Activated CD4-positive, alpha-beta T cell treated with anti-CD3 and anti-CD28 coated beads for 1 hour (primary cell): ENCODE results near the gene CLECL1.
A peak's percentile ranks its signal among the peaks of the same experiment; 100 is the strongest.
"Not testable (repeated sequence)": the region's sequence is repeated elsewhere in the genome, so short reads cannot be mapped to it uniquely, and the experiment has no call there.

Experiments
- DNase-seq: peaks from one replicate; pipeline ENCODE4 v3.0.0-alpha.2; 2020

Gene CLECL1

DNA sequence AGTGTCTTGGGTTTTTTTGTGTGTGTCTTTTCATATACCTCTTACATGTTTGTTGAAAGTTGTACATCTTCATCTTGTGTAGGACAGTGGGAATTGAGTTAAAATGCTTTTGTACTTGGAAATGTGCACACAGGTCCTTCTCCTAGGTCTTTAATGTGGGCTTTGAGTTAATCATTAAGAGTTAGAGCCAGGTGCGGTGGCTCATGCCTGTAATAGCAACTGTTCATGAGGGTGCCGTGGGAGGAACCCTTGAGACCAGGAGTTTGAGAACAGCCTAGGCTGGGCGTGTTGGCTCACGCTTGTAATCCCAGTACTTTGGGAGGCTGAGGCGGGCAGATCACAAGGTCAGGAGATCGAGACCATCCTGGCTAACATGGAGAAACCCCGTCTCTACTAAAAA is 13.9 kb downstream of the CLECL1 start:
- no peak for DNase-seq

DNA sequence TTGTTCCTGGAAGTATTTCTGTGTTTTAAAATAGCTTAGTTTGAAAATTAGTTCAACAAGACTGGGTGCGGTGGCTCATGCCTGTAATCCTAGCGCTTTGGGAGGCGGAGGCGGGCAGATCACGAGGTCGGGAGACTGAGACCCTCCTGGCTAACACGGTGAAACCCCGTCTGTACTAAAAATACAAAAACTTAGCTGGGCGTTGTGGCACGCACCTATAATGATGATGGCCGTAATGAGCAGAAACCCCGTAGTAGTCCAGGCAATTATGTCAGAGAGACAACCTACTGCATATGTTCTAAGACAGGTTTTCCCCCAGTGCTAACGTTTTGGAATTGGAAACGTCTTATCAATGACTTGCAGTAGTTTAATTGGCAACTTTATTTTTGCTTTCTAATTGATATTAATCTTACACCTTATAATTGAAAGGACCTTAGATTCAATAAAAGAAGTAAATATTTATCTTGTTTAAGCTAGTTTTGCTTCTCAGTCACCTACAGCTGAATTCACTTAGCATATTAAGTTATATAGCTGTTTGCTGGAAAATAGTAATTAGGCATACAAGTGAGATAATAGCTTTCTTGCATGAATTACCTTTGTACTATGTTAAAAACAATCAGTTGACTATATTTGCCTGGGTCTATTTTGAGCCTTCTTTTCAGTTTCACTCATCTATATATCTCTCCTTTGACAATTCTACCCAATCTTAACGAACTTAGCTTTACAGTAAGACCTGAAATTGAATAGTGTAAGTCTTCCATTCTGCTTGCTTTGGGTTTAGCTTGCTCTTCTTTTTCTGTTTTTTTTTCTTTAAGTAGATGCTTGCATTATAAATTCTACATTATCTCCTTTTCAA is 15.6 kb downstream of the CLECL1 start:
- no peak for DNase-seq

DNA sequence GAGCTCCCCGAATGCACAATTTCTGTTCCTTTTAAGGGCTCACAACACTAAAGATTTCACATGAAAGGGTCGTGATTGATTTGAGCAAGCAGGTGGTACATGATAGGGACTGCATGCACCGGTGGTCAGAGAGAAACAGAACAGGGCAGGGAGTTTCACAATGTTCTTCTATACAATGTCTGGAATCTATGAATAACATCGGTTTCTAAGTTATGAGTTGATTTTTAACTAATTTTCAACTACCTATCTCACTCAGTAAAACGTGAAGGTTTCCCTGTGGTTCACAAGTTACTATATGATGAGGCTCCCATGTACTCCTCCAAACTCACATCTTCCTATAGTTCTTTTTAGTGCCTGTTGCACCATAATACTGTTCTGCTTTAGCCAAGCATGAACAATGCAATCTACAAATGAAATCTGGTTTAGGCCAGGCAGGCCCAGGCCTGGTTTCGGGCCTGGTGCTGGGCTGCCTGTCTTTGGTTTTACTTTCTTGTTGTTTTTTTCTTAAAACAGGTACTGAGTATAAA is 19.8 kb downstream of the CLECL1 start:
- DNase-seq = not testable (repeated sequence)

DNA sequence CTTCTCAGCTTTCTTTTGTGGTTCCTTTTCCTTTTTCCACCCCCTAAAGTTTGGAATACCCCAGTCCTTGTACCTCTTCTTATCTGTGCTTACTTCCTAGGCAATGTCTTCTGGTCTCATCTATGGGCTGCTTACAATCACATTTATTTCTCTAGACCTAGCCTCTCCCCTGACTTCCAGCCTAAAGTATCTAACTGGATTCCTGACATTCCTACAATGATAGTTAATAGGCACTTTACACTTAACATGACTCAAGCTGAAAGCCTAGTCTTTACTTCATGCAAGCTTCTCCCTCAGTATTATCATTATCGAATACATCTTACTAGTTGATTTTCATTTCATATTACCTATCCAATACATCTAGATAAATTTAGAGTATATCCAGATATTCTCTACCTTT is 21.2 kb downstream of the CLECL1 start:
- DNase-seq = no peak

DNA sequence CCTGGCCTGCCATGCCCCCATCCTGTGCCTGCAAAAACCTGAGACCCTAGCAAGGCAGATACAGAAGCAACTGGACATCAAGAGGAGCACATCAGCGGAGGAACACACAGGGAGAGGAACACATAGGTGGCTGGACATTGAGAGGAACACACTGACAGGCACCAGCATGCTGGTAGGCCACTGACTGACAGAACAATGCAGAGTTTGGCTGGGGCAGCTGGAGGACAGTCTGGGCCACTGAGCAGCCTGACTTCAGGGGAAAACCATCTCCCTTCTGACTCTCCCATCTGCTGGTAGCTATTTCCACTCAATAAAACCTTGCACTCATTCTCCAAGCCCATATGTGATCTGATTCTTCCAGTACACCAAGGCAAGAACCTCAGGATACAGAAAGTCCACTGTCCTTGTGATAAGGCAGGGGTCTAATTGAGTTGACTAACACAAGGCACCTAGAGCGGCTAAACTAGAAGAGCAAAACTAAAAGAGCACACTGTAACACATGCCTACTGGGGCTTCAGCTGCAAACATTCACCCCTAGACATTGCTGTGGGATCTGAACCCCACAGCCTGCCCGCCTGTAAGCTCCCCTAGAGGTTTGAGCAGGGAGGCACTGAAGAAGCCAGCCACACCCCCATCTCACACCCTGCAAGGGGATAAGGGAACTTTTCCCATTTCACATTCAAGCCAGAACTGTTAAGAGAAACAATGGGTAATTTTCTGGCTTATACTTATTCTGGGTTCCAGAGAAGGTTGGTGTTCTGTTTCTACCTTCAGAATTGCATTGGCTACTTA is 22.1 kb downstream of the CLECL1 start:
- no peak for DNase-seq

DNA sequence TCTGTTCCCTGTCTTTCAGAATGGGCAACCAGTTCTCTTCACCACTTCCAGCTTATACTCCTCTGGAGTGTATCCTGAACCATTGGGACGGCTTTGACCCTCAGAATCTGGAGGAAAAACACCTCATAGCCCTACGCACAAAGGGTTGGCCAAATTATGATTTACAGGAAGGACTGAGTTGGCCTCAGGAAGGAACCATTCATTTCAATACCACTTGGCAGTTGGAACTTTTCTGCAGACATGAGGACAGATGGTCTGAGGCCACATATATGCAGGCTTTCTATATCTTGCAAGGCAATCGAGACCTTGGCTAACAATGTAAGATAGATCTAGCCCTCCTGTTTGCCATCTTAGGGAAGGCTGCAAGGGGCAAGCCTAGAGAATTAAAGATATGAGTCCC is 24.0 kb downstream of the CLECL1 start:
- no peak for DNase-seq

DNA sequence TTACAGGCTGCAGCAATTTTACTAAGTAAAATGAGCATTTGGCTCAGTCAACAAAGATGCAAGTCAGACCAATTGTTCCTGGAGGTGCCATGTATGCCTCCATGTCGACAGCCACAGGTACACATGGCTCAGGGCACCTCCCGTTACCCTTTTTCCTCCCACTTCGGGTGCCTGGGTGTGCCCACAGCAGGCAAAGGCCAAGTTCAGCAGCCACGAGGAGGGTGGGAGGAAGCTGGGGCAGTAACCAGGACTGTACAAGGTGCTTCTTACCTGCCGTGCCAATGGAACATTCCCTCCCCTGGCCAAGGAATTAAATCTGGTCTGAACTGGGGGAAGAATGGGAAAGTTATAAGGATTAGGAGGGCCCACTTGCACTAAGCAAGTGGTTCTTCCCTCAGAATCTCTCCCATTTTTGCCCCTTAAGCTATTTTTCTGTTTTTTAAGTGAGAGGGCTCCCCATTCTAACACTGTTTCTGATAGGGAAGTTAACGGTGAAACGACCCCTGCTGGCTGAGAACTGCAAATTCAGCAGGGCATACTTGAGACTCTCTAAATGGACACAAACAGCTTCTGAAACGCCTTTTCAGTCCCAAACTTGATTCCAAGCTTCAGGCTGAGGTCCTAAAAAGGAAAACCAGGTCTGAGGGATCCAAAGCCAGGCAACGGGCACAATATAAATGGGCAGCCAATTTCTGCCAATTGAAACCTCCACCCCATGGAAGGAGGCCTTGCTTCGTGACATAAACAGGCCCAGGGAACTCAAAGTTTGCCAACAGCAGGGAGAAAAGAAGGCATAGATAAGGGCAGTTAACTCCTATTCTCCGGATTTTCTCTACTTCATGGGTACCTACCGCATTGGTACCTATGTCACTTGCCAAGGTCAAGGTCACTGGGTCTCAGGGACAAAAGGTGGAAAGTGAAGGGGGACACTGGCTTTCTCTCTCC is 24.8 kb downstream of the CLECL1 start:
- DNase-seq = peak; percentile 51

DNA sequence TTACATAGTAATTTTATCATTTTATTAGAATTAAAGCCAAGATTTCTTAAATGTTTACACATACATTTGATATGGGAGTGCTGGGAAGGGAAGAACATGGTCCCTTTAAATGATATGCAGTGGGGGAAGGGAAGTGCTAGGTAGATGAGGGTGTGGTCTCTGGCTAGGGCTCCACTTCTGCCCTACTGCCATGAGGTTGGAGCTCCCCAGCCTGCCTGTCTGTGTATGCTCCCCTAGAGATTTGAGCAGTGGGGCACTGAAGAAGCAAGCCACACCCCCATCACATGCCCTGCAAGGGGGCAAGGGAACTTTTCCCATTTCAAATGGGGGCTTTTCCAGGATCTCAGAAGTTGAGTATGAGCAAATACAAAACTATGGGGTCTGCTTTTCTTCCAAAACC is 25.5 kb downstream of the CLECL1 start:
- DNase-seq = no peak

DNA sequence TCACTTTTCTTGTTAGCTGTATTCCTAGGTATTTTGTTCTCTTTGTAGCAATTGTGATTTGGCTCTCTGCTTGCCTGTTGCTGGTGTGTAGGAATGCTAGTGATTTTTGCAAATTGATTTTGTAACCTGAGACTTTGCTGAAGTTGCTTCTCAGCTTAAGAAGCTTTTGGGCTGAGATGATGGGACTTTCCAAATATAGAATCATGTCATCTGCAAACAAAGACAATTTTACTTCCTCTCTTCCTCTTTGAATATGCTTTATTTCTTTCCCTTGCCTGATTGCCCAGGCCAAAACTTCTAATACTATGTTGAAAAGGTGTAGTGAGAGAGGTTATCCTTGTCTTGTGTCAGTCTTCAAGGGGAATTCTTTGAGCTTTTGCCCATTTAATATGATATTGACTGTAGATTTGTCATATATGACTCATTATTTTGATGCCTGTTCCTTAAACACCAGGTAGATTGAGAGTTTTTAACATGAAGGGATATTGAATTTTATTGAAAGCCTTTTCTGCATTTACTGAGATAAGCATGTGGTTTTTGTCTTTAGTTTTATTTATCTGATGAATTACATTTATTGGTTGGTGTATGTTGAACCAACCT is 26.7 kb downstream of the CLECL1 start:
- no peak for DNase-seq

DNA sequence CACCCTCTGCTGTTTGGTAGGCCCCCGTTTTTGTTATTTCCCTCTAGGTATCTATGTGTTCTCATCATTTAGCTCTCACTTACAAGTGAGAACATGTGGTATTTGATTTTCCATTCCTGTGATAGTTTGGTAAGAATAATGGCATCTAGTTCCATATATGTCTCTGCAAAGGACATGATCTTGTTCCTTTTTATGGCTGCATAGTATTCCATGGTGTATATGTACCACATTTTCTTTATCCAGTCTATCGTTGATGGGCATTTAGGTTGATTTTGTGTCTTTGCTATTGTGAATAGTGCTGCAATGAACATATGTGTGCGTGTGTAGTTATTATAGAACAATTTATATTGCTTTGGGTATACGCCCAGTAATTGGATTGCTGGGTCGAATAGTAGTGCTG is 28.3 kb downstream of the CLECL1 start:
- DNase-seq = not testable (repeated sequence)

DNA sequence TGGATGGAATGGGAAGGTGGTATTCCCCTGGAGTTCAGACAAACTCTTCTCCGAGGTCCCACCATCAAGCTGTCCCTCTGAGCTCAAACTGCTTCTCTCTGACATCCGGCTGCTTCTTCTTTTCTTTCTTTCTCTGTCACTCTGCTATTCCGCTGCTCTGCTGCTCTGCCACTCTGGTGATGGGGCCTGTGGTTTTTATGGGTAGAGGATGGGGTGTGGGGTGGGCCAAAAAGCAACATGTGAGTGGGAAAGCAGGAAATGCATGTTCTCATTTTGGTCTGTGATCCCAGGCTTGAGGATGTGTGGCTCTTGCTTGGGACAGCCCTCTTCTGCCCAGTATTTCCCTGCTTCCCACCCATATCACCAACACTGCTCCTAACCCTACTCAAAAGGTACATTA is 30.6 kb downstream of the CLECL1 start:
- DNase-seq = no peak

DNA sequence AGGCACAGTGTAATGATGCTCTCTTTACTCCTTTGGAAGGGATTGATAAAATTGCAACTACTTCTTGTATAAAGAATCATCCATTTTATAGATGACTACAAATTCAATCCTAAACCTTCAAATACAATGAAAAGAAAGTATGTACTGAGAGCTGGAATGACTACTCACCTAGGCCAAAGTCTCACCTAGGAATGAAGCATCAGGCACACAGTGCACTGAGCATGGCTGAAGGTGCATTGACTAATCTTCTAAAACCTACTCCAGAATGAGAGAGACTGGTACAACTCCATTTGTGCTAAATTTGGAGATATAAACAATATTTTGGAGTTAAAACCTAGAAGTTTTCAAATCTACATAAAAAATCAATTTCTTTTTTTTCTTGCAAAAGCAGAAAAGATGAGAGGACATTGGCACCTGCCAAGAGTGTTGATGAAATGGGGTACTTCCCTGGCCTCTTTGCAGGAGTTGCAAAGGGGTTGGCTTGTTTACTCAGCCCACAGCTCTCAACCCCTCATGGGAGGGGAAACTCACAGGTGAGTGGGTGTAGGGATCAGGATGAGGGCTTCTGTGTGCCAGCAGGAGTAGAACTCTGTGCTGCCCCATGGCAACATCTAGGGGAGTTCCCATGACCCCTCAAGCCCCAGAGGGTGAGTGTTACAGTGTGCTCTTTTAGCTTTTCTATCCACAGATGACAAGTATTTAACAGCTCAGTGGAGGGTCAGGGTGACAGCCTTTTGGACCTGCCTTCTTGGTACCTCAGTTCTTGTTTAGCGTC is 31.3 kb downstream of the CLECL1 start:
- no peak for DNase-seq

DNA sequence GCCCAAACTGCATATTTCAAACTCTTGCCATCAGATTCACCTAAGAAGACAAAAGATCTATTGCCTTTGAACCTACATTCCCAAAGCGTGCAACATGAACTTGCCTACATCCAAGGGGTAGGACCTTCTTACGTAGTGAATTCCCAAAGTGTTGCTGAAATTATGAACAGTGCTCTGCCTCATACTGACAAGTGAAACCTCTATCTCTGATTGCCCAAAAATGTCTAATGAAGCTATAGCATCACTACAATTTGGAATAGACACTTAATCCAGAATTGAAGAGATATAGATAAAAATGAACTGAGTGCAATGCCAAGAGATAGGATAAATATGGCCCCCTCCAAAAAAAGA is 32.3 kb downstream of the CLECL1 start:
- no peak for DNase-seq

DNA sequence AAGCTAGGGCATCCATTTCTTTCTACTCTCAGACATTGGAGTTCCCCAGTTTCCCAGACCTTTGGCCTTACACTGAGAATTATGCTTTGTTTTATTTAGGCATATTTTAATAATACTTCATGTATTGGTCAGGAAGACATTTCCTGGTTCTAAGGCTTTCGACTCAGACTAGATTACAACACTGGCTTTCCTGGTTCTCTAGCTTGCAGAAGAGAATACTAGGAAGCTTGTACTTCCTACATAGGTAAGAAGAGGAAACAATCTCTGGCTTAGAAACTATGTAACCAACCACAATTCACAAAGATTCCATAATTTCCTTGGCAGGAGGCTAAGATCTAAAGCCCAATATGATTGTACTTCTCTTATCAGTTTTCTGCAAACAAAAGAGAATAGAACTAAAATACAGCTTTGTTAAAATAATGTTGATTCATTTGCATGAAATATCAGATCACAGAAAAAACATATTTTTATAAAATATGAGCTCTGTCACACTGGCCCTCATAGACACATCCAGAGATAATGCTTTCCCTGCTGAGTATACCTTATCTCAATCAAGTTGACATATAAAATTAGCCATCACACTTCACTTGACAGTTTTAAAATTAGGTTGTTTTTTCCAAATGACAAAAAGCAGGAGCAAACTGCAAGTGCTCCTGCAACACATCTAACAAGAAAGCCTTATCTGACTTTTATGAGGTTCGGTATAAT is 32.8 kb downstream of the CLECL1 start:
- no peak for DNase-seq

DNA sequence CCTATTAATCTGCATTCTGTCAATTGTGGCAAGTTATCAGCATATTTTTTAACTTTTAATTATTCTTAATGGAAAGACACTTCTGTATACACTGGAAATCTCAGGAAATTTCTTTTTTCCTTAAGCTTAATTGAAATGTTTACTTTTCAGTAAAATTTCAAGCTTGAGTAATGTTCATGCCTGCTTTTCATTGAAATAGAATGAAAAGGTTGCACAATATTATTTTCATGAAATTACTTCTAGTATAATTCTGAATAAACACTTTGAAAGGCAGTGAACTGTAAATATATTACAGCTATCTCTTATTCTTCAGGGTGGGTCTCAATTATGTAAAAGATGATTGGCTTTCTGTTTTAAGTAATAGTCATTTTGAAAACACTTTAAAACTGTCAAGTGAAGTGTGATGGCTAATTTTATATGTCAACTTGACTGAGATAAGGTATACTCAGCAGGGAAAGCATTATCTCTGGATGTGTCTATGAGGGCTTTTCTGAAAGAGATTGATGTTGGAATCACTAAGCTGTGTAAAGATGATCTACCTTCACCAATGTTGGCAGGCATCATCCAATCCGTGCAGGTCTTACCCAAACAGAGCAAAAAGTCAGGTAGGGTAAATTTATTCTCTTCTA is 33.5 kb downstream of the CLECL1 start:
- DNase-seq = no peak

DNA sequence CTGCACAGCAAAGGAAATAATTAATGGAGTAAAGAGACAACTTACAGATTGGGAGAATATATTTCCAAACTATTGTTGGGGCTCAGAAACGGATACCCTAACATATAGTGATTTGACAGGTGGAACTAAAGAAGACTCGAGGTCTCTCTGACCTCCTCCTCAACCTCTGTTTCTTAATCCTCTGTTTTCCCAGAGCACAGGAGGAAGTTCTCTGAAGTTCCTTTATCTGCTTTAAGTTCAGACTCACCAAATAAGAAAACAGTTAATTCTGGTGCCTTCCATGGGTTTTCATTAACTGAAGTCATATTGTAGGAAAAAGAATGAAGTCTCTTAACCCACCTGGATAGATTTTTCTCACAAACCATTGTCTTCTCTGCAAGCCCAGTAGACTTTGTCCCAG is 34.2 kb downstream of the CLECL1 start:
- DNase-seq = no peak

DNA sequence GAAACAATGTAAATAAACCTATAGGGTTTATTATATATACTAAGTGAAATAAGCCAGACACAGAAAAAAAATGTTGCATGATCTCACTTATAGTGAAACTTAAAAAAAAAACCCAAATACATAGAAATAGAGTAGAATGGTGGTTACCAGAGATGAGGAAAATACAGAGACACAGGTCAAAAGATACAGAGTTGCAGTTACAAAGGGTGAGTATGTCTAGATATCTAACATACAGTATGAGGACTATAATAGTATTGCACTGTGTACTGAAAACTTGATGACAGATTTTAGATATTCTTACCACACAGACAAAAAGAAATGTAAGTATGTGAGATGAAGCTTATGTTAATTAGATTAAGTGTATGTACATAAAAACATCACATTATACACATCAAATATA is 35.3 kb downstream of the CLECL1 start:
- DNase-seq = no peak

DNA sequence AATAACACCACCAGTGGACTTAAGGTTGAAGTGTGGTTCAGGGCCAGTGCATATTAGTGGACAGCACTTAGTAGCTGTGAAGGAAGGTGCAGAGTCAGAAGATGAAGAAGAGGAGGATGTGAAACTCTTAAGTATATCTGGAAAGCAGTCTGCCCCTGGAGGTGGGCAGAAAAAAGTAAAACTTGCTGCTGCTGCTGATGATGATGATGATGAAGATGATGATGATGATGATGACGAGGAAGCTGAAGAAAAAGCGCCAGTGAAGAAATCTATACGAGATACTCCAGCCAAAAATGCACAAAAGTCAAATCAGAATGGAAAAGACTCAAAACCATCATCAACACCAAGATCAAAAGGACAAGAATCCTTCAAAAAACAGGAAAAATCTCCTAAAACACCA is 37.2 kb downstream of the CLECL1 start:
- not testable (repeated sequence) for DNase-seq

DNA sequence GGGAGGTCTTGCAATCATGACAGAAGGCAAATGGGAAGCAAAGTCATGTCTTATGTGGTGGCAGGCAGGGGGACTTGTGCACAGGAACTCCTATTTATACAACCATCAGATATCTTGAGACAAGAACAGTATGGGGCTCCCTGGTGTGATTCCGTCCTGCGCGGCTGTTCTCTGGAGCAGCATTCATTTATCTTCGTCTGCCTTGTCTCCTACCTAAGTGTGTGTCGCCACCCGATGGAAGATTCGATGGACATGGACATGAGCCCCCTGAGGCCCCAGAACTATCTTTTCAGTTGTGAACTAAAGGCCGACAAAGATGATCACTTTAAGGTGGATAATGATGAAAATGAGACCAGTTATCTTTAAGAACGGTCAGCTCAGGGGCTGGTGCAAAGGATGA is 37.7 kb downstream of the CLECL1 start:
- DNase-seq = not testable (repeated sequence)

DNA sequence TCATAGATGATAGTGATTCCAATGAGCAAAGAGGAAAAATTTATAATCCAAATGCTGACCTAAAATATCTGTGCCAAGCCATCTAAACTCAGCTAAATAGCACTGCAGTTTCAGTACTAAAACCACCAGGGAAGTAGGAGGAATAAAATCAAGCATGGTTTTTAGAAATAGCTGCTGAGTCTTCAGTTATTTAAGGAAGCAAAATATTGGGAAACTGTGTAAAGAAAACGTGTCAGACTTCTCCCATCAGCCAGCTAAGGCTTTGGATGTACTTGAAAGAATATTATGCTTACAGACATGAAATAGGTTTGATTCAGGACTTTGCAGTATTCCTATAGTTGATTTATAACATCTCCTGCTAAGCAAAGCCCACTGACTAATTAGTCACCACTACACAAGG is 38.7 kb downstream of the CLECL1 start:
- no peak for DNase-seq

DNA sequence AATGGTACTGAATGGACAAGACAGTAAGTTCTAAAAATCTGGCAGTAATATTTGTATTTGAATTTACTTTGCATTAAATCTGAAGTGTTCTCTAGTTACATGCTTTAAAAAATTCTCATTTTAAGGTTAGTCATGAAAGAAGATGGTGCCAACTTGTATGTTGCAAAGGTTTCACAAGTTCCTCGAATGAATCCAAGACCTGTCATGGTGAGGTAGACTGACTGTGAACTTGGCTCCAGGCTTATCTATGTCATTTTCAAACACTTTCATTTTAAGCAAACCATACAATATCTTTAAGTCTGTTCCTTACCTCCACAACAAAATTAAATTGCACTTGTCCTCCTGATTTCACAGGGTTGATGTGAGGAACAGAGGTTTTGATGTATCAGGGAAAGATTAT is 40.0 kb downstream of the CLECL1 start:
- DNase-seq = no peak
